HEK293T (cell line): ENCODE measurements around the gene ADAMTS3.

ENCODE experiments used
- ARNT ChIP-seq: fragments of 450-650 bp; IDR thresholded peaks from 2 replicates; pipeline ENCODE4 v1.6.1; 2017; ENCODE audit warnings: mild to moderate bottlenecking
- BHLHE40 ChIP-seq: fragments of 450-650 bp; IDR thresholded peaks from 2 replicates; pipeline ENCODE4 v1.6.1; 2016; ENCODE audit warnings: mild to moderate bottlenecking, moderate library complexity, borderline replicate concordance
- FOXK2 ChIP-seq: fragments of 450-650 bp; IDR thresholded peaks from 2 replicates; pipeline ENCODE4 v1.6.1; 2016; ENCODE audit warnings: mild to moderate bottlenecking
- L3MBTL2 ChIP-seq: fragments of 450-650 bp; conservative IDR thresholded peaks from 2 replicates; pipeline ENCODE4 v1.6.1; 2016; ENCODE audit warnings: mild to moderate bottlenecking
- NFRKB ChIP-seq: fragments of 450-650 bp; IDR thresholded peaks from 2 replicates; pipeline ENCODE4 v1.6.1; 2016; ENCODE audit warnings: mild to moderate bottlenecking, moderate library complexity
- SP1 ChIP-seq: fragments of 450-650 bp; IDR thresholded peaks from 2 replicates; pipeline ENCODE4 v1.6.1; 2017
- SUZ12 ChIP-seq: fragments of 450-650 bp; IDR thresholded peaks from 2 replicates; pipeline ENCODE4 v1.6.1; 2016; ENCODE audit warnings: mild to moderate bottlenecking
- TARDBP ChIP-seq: fragments of 450-650 bp; IDR thresholded peaks from 2 replicates; pipeline ENCODE4 v1.6.1; 2016

DNA sequence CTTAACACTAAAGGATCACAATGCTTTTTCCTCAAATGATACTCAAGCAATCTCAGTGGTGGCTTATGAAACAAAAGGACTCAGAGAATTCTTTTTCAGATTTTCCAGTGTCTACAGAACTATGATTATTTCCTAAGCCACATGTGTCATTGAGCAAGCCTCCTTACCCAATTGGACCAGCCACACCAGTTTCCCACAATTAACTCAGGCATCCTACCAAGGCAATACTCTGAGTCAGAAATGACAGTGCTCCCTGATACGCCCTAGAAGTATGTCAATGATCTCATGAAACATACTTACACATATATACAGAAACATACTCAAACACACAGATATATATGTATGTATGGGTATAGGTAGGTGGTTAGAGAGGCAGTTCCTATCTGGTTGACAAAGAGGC is 4.8 kb downstream of the ADAMTS3 start:
- TF ChIP-seq BHLHE40 (no peak), L3MBTL2 (no peak), NFRKB (no peak), SP1 (no peak), ARNT (no peak), TARDBP (no peak), FOXK2 (no peak), SUZ12 (no peak)
